Measurements from ENCODE around the gene ACTN3. TPM values are rescaled to one million over a fixed set of nuclear protein-coding genes. Genes with fewer than 3 reads are reported as not detected.
"Not testable (repeated sequence)": the region's sequence is repeated elsewhere in the genome, so short reads cannot be mapped to it uniquely, and the experiment has no call there.

ACTN3 gene
- total RNA-seq, 5 donors from 2014 or later (not counting 1 experiment from before 2014, with no cell fraction given), result 0.18 to 0.30 (median 0.23) TPM

DNA sequence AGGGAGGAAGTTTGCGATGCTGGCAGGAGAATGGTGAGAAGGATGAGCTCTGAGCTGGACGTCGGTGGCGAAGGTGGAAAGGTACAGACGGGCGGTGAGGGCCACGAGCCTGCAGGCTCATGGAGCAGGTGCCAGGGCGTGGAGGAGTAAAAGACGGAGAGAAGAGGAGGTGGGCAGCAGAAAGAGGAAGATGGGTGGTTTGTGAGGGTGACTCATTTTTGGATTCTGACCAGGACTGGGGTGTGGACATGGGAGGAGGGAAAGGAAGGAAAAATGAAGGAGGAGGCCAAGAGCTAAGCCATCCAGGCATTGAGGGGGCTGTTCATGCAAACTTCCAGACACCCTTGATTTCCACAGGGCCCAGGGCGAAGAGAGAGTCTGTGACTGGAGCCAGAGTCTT is 4.3 kb upstream of the ACTN3 start:
- H3K27ac Mint-ChIP-seq, result peak overlapping the region; percentile 88 to 96
- H3K9me3 ChIP-seq, result no peaks in the 10 kb centered on the region
- ChIA-PET CTCF (interaction anchor here in 1 of 2 donors (0.9 to 1.3 kb wide), 2 partner anchors 135 to 274 kb away, joined by 3 to 6 read pairs; partner anchors contain the start of gene RBM4B), POLR2A (no interaction called here)
- H3K27me3 ChIP-seq (replicated peaks in 1 of 2; ENCODE audit: control insufficient read depth in 2 of 2, extremely low read depth in 1 of 2, insufficient read depth in 2 of 2, low read length in 1 of 2), result no peaks in the 10 kb centered on the region
- H3K27ac ChIP-seq (ENCODE audit: low read length), result no peak overlapping the region
- H3K27me3 Mint-ChIP-seq, result no peaks in the 10 kb centered on the region
- H3K9me3 Mint-ChIP-seq, result no peaks in the 10 kb centered on the region
- peaks cover 4 to 42% of the 10 kb centered on the region in 2 donors for H3K36me3 ChIP-seq (ENCODE audit: control insufficient read depth in 2 of 2, extremely low read depth in 1 of 2, insufficient read depth in 1 of 2, low read length in 1 of 2)
- WGBS (ENCODE audit: insufficient coverage), result 88% methylated on average over 10 of the region's 10 CpGs
- DNase-seq (no peak), ATAC-seq (replicated peaks in 1 of 4) (no peak)
- H3K4me3 Mint-ChIP-seq, result peak overlapping the region in 2 of 3 donors; percentile 21 to 81
- peaks cover 35 to 45% (median 44%) of the 10 kb centered on the region in 3 donors for H3K4me1 Mint-ChIP-seq
- peaks cover 22% of the 10 kb centered on the region for H3K36me3 Mint-ChIP-seq
- H3K4me1 ChIP-seq (ENCODE audit: control insufficient read depth in 1 of 2, extremely low read depth in 1 of 2, insufficient read depth in 2 of 2, low read length in 2 of 2), result peaks cover 8 to 42% of the 10 kb centered on the region in 2 experiments
- H3K4me3 ChIP-seq (ENCODE audit: control insufficient read depth in 1 of 2, extremely low read depth in 1 of 2, low read length in 1 of 2), result no peak overlapping the region

DNA sequence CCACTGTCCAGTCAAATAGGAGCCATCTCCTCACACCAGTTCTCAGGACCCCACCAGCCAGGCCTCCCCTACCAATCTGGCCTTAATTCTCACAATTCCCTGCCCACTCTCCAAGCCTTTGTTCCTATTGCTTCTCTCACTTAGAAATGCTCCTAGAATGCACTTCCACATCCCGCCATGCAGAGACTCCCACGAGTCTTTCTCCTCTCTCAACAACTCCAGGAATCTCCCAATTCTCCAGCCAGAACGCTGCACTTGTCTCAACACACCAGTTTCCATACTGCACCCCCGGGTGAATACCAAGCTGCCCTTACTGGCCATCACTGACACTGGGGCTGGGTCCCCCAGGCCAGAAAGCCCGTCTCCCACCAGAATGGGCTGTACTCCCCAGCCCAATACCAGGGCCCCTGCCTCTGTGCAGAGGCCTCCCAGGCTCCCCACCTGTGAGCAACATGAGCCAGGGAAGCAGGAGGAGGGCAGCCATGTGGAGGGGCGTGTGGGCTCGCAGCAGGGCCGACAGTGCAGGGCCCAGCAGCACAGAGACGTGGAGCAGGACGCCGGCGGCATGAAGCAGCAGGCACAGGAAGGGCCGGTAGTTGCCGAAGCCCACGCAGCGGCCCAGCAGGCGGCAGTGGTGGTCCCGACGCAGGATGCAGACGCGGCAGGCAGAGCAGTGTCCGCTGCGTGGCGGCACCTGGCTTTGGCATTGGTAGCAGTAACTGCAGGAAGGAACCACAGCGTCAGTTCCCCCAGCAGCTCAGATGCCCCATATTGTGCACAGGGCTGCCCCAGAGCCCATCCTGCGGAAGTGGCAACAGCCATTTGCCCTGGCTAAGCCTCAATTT is 3.2 kb upstream of the ACTN3 start:
- H3K27me3 ChIP-seq (replicated peaks in 1 of 2; ENCODE audit: control insufficient read depth in 2 of 2, extremely low read depth in 1 of 2, insufficient read depth in 2 of 2, low read length in 1 of 2), result peaks cover 0 to 2% of the 10 kb centered on the region in 2 experiments
- Mint-ChIP-seq H3K4me3 (peak overlapping the region; percentile 58 to 81 (median 61)), H3K27me3 (no peaks in the 10 kb centered on the region), H3K36me3 (peaks cover 19% of the 10 kb centered on the region), H3K9me3 (no peaks in the 10 kb centered on the region), H3K27ac (peak overlapping the region; percentile 88 to 96), H3K4me1 (peaks cover 35 to 45% (median 44%) of the 10 kb centered on the region in 3 donors)
- H3K27ac ChIP-seq (ENCODE audit: low read length), result peak overlapping the region; percentile 69
- WGBS (ENCODE audit: insufficient coverage), result 25% methylated on average over 26 of the region's 26 CpGs
- H3K4me1 ChIP-seq (ENCODE audit: control insufficient read depth in 1 of 2, extremely low read depth in 1 of 2, insufficient read depth in 2 of 2, low read length in 2 of 2), result peaks cover 8 to 42% of the 10 kb centered on the region in 2 experiments
- DNase-seq, result peak; percentile 45 to 85 (median 64)
- peak; percentile 71 to 75 (median 73) for ATAC-seq (replicated peaks in 1 of 4)
- ChIA-PET CTCF (interaction anchor here in 1 of 2 donors (0.6 to 1.6 kb wide), 4 partner anchors 78 to 276 kb away, joined by 3 to 12 read pairs (median 4); partner anchors contain the start of genes RBM4 and RBM4B), POLR2A (no interaction called here)
- no peaks in the 10 kb centered on the region for H3K9me3 ChIP-seq
- peak overlapping the region; percentile 25 to 38 for H3K4me3 ChIP-seq (ENCODE audit: control insufficient read depth in 1 of 2, extremely low read depth in 1 of 2, low read length in 1 of 2)
- H3K36me3 ChIP-seq (ENCODE audit: control insufficient read depth in 2 of 2, extremely low read depth in 1 of 2, insufficient read depth in 1 of 2, low read length in 1 of 2), result peaks cover 4 to 40% of the 10 kb centered on the region in 2 donors

DNA sequence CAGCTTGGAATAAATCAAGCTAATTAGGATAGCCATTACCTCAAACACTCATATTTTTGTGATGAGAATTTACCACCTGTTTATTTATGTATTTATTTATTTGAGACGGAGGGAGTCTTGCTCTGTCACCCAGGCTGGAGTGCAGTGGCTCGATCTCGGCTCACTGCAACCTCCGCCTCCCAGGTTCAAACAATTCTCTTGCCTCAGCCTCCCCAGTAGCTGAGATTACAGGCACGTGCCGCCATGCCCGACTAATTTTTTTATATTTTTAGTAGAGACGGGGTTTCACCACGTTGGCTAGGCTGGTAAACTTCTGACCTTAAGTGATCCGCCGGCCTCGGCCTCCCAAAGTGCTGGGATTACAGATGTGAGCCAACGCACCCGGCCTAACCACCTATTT is 1.8 kb upstream of the ACTN3 start:
- ATAC-seq (replicated peaks in 1 of 4); H3K27me3 ChIP-seq (replicated peaks in 1 of 2; ENCODE audit: control insufficient read depth in 2 of 2, extremely low read depth in 1 of 2, insufficient read depth in 2 of 2, low read length in 1 of 2); H3K9me3 ChIP-seq; H3K9me3 Mint-ChIP-seq; H3K27me3 Mint-ChIP-seq; DNase-seq: not testable (repeated sequence)
- 55% methylated on average over 9 of the region's 14 CpGs for WGBS (ENCODE audit: insufficient coverage)
- Histone ChIP-seq H3K27ac (ENCODE audit: low read length) (peak overlapping the region; percentile 69), H3K4me3 (ENCODE audit: control insufficient read depth in 1 of 2, extremely low read depth in 1 of 2, low read length in 1 of 2) (peak overlapping the region; percentile 57 to 86), H3K4me1 (ENCODE audit: control insufficient read depth in 1 of 2, extremely low read depth in 1 of 2, insufficient read depth in 2 of 2, low read length in 2 of 2) (peaks cover 8 to 42% of the 10 kb centered on the region in 2 experiments), H3K36me3 (ENCODE audit: control insufficient read depth in 2 of 2, extremely low read depth in 1 of 2, insufficient read depth in 1 of 2, low read length in 1 of 2) (peaks cover 2 to 26% of the 10 kb centered on the region in 2 donors)
- peaks cover 15% of the 10 kb centered on the region for H3K36me3 Mint-ChIP-seq
- POLR2A ChIA-PET, result interaction anchor here in 1 of 2 donors (1.8 kb wide), 1 partner anchor 74 kb away, joined by 7 read pairs; no protein-coding TSS in a partner anchor
- peak overlapping the region; percentile 86 to 91 for H3K27ac Mint-ChIP-seq
- peak overlapping the region; percentile 81 to 85 (median 85) for H3K4me3 Mint-ChIP-seq
- H3K4me1 Mint-ChIP-seq, result peaks cover 35 to 48% (median 45%) of the 10 kb centered on the region in 3 donors
- CTCF ChIA-PET, result interaction anchor here in 1 of 2 donors (1.3 to 1.6 kb wide), 2 partner anchors 93 to 133 kb away, joined by 4 to 12 read pairs; partner anchors contain the start of genes RBM4 and RBM4B

DNA sequence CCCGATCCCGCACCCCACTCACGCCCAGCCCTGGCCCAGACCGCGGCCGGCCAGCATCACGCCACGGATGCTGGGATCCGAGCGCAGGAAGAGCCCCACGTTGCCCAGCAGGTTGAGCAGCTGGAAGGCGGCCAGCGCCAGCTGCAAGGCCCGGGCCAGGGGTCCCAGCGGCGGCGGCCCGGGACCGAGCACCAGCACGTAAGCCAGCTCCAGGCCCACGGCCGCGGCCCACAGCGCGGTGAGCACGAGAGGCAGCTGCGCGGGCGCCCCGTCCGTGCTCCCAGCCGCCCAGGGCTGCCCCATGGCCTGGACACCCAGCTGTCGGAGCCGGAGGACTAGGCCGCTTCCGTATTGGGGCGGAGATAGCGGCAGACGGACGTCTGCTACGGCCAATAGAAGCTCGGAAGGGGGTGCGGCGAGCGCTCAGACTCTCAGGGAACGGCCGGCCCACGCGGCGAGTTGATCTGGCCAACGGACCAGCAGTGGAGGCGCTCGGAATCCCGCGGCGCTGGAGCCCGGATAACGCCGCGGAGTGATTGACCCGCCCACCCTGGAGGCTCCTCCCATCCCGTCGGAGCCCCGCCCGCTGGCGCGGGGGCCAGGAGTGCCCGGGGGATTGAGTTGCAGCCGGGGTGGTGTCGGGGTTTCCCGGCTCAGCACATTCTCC is 869 bp upstream of the ACTN3 start, which contains the start of gene ZDHHC24:
ZDHHC24 (minus strand) TSS at position 348 of the 667 bp plus-strand sequence; CDS start at position 303, 45 bp downstream.
- Histone ChIP-seq H3K4me1 (ENCODE audit: control insufficient read depth in 1 of 2, extremely low read depth in 1 of 2, insufficient read depth in 2 of 2, low read length in 2 of 2) (peaks cover 8 to 42% of the 10 kb centered on the region in 2 experiments), H3K4me3 (ENCODE audit: control insufficient read depth in 1 of 2, extremely low read depth in 1 of 2, low read length in 1 of 2) (peak within 1 kb of the TSS; percentile 57 to 86), H3K27me3 (replicated peaks in 1 of 2; ENCODE audit: control insufficient read depth in 2 of 2, extremely low read depth in 1 of 2, insufficient read depth in 2 of 2, low read length in 1 of 2) (peaks cover 0 to 2% of the 10 kb centered on the region in 2 experiments), H3K36me3 (ENCODE audit: control insufficient read depth in 2 of 2, extremely low read depth in 1 of 2, insufficient read depth in 1 of 2, low read length in 1 of 2) (peaks cover 0 to 21% of the 10 kb centered on the region in 2 donors), H3K27ac (ENCODE audit: low read length) (peak within 1 kb of the TSS; percentile 82), H3K9me3 (no peaks in the 10 kb centered on the region)
- H3K9me3 Mint-ChIP-seq, result no peaks in the 10 kb centered on the region
- peaks cover 35 to 48% (median 45%) of the 10 kb centered on the region in 3 donors for H3K4me1 Mint-ChIP-seq
- ChIA-PET POLR2A (interaction anchor here in 1 of 2 donors (1.8 kb wide), 1 partner anchor 73 kb away, joined by 7 read pairs; no protein-coding TSS in a partner anchor), CTCF (interaction anchor here (0.5 to 1.2 kb wide), 7 partner anchors 16 to 132 kb away, joined by 3 to 4 read pairs (median 3); partner anchors contain the start of genes CTSF (in 1 of the 2), PELI3 (in 1 of the 2), RBM14 (in 1 of the 2) and RBM4 (in 1 of the 2))
- H3K27me3 Mint-ChIP-seq, result no peaks in the 10 kb centered on the region
- H3K4me3 Mint-ChIP-seq, result peak within 1 kb of the TSS; percentile 81 to 85 (median 85)
- DNase-seq, result peak; percentile 57 to 89 (median 75)
- ATAC-seq (replicated peaks in 1 of 4), result peak; percentile 78 to 84 (median 80)
- WGBS (ENCODE audit: insufficient coverage), result under 1% methylated on average over 56 of the region's 71 CpGs
- H3K36me3 Mint-ChIP-seq, result peaks cover 15% of the 10 kb centered on the region
- peak within 1 kb of the TSS; percentile 86 to 91 for H3K27ac Mint-ChIP-seq

DNA sequence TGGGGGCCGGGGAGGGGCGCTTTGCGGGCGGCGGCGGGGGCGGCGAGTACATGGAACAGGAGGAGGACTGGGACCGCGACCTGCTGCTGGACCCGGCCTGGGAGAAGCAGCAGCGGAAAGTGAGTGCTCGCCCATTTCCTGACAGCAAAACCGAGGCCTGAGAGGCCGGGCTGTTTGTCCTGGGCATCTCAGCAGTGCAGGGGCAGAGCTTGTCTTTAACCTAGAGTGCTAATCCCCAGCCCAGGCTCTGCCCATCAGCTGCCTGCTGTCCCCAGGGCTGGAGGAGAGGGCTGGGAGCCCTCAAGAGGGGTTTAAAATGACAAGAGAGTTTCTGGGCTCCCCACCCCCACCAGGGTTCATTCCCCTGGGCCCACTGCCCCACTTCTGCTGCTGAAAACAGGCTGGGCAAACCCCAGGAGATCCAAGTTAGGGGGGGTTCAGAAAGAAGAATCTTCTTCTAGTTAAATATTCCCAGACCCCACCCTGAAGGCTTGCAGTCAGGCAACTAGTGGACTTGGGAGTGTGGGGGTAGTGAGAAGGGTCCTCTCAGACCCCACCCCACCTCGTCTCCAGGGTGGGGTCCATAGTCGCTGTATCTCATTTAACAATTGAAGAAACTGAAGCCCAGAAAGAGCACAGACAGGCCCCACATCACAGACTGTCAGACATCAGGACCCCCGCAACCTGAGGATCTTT is 411 bp downstream of the ACTN3 start:
- peak overlapping the region; percentile 81 to 85 (median 85) for H3K4me3 Mint-ChIP-seq
- ATAC-seq (replicated peaks in 1 of 4), result no peak
- H3K9me3 ChIP-seq, result no peaks in the 10 kb centered on the region
- H3K27ac Mint-ChIP-seq, result peak overlapping the region in 1 of 2 donors; percentile 16
- peaks cover 8 to 42% of the 10 kb centered on the region in 2 experiments for H3K4me1 ChIP-seq (ENCODE audit: control insufficient read depth in 1 of 2, extremely low read depth in 1 of 2, insufficient read depth in 2 of 2, low read length in 2 of 2)
- H3K36me3 Mint-ChIP-seq, result peaks cover 8% of the 10 kb centered on the region
- peak overlapping the region in 1 of 2 donors; percentile 86 for H3K4me3 ChIP-seq (ENCODE audit: control insufficient read depth in 1 of 2, extremely low read depth in 1 of 2, low read length in 1 of 2)
- H3K9me3 Mint-ChIP-seq, result no peaks in the 10 kb centered on the region
- peaks cover 0 to 2% of the 10 kb centered on the region in 2 experiments for H3K27me3 ChIP-seq (replicated peaks in 1 of 2; ENCODE audit: control insufficient read depth in 2 of 2, extremely low read depth in 1 of 2, insufficient read depth in 2 of 2, low read length in 1 of 2)
- WGBS (ENCODE audit: insufficient coverage), result 56% methylated on average over 16 of the region's 18 CpGs
- peaks cover 35 to 42% (median 38%) of the 10 kb centered on the region in 3 donors for H3K4me1 Mint-ChIP-seq
- peaks cover 0 to 11% of the 10 kb centered on the region in 2 donors for H3K36me3 ChIP-seq (ENCODE audit: control insufficient read depth in 2 of 2, extremely low read depth in 1 of 2, insufficient read depth in 1 of 2, low read length in 1 of 2)
- ChIA-PET POLR2A (no interaction called here), CTCF (interaction anchor here in 1 of 2 donors (0.8 kb wide), 1 partner anchor 81 kb away, joined by 3 read pairs; the partner anchor contains the start of gene PELI3)
- DNase-seq, result no peak
- H3K27me3 Mint-ChIP-seq, result no peaks in the 10 kb centered on the region
- no peak overlapping the region for H3K27ac ChIP-seq (ENCODE audit: low read length)
